Esophagus squamous epithelium (tissue), 4 donors: ENCODE results near the gene CACNA1B.
"Not testable (repeated sequence)": the region's sequence is repeated elsewhere in the genome, so short reads cannot be mapped to it uniquely, and the experiment has no call there.

Experiments
- POLR2A ChIP-seq, 4 donors: fragments of 450-650 bp; IDR thresholded peaks; one replicate each; pipeline ENCODE4 v1.6.1; 2017; ENCODE audit warnings: antibody characterized with exemption in 4 of 4, mild to moderate bottlenecking in 4 of 4, moderate library complexity in 3 of 4
- TF ChIP-seq, protein P1 (sequence below), 6 experiments: fragments of 450-650 bp in 4 of 6; fragments of 200-600 bp in 2 of 6; sonication (generic) in 2 of 6; IDR thresholded peaks; one replicate each; pipeline ENCODE4 v1.5.1; 2016 to 2019; ENCODE audit warnings: antibody characterized with exemption in 6 of 6, mild to moderate bottlenecking in 4 of 6, moderate library complexity in 4 of 6

DNA sequence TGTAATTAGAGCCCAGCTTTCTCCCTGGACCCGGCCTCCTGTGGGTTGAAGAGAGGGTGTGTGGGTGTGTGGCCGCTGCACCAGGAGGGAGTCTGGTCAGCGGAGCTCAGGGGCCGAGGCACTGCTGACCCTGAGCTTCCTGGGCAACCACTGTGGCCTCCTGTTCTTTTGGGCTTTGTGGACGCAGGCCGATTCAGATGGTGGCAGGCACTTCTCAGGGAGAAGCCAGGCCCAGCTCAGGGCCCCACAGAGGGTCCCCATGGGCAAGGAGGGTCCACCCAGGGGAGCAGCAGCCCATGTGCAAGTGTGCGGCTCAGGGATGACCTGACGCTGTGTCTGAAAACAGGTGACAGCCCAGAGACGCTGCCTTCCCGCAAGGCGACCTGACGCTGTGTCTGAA, 11.0 kb downstream of the CACNA1B start:
- TF ChIP-seq, protein P1, sequence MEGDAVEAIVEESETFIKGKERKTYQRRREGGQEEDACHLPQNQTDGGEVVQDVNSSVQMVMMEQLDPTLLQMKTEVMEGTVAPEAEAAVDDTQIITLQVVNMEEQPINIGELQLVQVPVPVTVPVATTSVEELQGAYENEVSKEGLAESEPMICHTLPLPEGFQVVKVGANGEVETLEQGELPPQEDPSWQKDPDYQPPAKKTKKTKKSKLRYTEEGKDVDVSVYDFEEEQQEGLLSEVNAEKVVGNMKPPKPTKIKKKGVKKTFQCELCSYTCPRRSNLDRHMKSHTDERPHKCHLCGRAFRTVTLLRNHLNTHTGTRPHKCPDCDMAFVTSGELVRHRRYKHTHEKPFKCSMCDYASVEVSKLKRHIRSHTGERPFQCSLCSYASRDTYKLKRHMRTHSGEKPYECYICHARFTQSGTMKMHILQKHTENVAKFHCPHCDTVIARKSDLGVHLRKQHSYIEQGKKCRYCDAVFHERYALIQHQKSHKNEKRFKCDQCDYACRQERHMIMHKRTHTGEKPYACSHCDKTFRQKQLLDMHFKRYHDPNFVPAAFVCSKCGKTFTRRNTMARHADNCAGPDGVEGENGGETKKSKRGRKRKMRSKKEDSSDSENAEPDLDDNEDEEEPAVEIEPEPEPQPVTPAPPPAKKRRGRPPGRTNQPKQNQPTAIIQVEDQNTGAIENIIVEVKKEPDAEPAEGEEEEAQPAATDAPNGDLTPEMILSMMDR (IDR thresholded peaks at IDR 0.05), result not testable (repeated sequence)
- TF ChIP-seq POLR2A (IDR thresholded peaks at IDR 0.05), result not testable (repeated sequence)
